ENCODE measurements around the gene KRT73.

KRT73 gene

GRCh38 chr12:52559979-52560378 is 58.4 kb downstream of the KRT73 start:
- DNase-seq: no peak

GRCh38 chr12:52558781-52559445 is 59.4 kb downstream of the KRT73 start:
- peak; percentile 37 for DNase-seq

All from NCI-H2029 (cell line).